Ishikawa (cell line): ENCODE results near the gene TOP2A.

ENCODE experiments used
- FOXM1 ChIP-seq: IDR thresholded peaks from 2 replicates; pipeline ENCODE4 v1.6.1; 2012; ENCODE audit warnings: low read depth, borderline replicate concordance
- NFIC ChIP-seq: IDR thresholded peaks from 2 replicates; pipeline ENCODE4 v1.6.1; 2012
- TEAD4 ChIP-seq: IDR thresholded peaks from 2 replicates; pipeline ENCODE4 v1.6.1; 2012
- TF ChIP-seq, protein P1 (sequence below): IDR thresholded peaks from 2 replicates; pipeline ENCODE4 v1.6.1; 2012
- TF ChIP-seq, protein P2 (sequence below): IDR thresholded peaks from 2 replicates; pipeline ENCODE4 v1.6.1; 2012; ENCODE audit warnings: low read depth, mild to moderate bottlenecking

DNA sequence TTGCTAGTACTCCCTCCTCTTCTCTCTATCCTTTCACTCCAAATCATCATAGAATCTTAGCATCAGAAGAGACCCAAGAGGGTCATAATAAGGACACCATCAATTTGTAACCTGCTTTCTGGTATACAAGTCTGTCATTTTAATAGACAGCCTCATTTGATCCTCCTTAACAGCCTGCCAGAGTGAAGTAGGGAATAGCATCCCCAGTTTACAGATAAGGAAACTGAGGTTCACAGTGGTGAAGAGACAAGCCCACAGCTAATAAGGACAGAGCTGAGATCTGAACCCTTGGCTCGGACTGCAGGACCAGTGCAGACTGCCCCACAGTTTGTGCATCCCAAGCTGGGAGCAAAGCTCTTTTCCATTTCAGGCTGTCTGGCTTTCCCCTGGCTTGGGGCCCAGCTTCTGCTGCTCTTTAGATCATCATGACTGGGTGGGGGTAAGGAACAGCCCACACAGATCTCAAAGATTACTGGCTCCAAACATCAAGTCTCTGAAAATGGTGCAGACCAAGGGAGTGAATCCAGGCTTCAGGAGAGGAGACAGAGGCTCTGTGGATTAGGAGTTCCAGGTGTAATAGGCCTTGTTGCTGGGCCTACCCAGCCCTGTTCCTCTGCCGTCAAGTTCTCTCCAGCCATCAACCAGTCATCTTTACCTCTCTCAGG, 15.3 kb upstream of the TOP2A start:
- TF ChIP-seq NFIC (no peak), FOXM1 (no peak), TEAD4 (no peak)
- TF ChIP-seq, protein P1, sequence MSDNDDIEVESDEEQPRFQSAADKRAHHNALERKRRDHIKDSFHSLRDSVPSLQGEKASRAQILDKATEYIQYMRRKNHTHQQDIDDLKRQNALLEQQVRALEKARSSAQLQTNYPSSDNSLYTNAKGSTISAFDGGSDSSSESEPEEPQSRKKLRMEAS: no peak
- TF ChIP-seq, protein P2, sequence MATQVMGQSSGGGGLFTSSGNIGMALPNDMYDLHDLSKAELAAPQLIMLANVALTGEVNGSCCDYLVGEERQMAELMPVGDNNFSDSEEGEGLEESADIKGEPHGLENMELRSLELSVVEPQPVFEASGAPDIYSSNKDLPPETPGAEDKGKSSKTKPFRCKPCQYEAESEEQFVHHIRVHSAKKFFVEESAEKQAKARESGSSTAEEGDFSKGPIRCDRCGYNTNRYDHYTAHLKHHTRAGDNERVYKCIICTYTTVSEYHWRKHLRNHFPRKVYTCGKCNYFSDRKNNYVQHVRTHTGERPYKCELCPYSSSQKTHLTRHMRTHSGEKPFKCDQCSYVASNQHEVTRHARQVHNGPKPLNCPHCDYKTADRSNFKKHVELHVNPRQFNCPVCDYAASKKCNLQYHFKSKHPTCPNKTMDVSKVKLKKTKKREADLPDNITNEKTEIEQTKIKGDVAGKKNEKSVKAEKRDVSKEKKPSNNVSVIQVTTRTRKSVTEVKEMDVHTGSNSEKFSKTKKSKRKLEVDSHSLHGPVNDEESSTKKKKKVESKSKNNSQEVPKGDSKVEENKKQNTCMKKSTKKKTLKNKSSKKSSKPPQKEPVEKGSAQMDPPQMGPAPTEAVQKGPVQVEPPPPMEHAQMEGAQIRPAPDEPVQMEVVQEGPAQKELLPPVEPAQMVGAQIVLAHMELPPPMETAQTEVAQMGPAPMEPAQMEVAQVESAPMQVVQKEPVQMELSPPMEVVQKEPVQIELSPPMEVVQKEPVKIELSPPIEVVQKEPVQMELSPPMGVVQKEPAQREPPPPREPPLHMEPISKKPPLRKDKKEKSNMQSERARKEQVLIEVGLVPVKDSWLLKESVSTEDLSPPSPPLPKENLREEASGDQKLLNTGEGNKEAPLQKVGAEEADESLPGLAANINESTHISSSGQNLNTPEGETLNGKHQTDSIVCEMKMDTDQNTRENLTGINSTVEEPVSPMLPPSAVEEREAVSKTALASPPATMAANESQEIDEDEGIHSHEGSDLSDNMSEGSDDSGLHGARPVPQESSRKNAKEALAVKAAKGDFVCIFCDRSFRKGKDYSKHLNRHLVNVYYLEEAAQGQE: no peak
